KMS-11 (cell line): ENCODE data around the gene S100A16.

ENCODE experiments used
- H2AFZ ChIP-seq: fragments of 200-600 bp; sonication (generic); 2 replicates; pipeline ENCODE4 v1.6.1; 2016; ENCODE audit warnings: antibody characterized with exemption, mixed run types, low read depth
- H3K27ac ChIP-seq: fragments of 200-600 bp; sonication (generic); 2 replicates; pipeline ENCODE4 v1.6.1; 2016; ENCODE audit warnings: mild to moderate bottlenecking, mixed run types
- H3K27me3 ChIP-seq: fragments of 200-600 bp; sonication (generic); 2 replicates; pipeline ENCODE4 v1.6.1; 2017; ENCODE audit warnings: mild to moderate bottlenecking, low read depth, mixed run types, moderate library complexity; ENCODE audit not compliant: insufficient read depth
- H3K36me3 ChIP-seq: fragments of 200-600 bp; sonication (generic); 2 replicates; pipeline ENCODE4 v1.6.1; 2017; ENCODE audit warnings: mild to moderate bottlenecking, mixed run types; ENCODE audit not compliant: insufficient read depth
- H3K4me1 ChIP-seq: fragments of 200-600 bp; sonication (generic); 2 replicates; pipeline ENCODE4 v1.6.1; 2016; ENCODE audit warnings: mild to moderate bottlenecking, low read depth, mixed run types; ENCODE audit not compliant: poor library complexity, severe bottlenecking
- H3K4me2 ChIP-seq: fragments of 200-600 bp; sonication (generic); 2 replicates; pipeline ENCODE4 v1.7.0; 2016; ENCODE audit warnings: mild to moderate bottlenecking, mixed run types
- H3K4me3 ChIP-seq: fragments of 200-600 bp; sonication (generic); IDR thresholded peaks from 2 replicates; pipeline ENCODE4 v1.6.1; 2017; ENCODE audit warnings: low read depth, low read length, mixed read lengths; ENCODE audit not compliant: insufficient read depth
- H3K79me2 ChIP-seq: fragments of 200-600 bp; sonication (generic); 2 replicates; pipeline ENCODE4 v1.6.1; 2016; ENCODE audit warnings: low read depth, mixed run types; ENCODE audit not compliant: insufficient read depth
- H3K9ac ChIP-seq: fragments of 200-600 bp; sonication (generic); 2 replicates; pipeline ENCODE4 v1.6.1; 2016; ENCODE audit warnings: mild to moderate bottlenecking, mixed run types
- H4K20me1 ChIP-seq: fragments of 200-600 bp; sonication (generic); 2 replicates; pipeline ENCODE4 v1.6.1; 2016; ENCODE audit warnings: mild to moderate bottlenecking, mixed run types; ENCODE audit not compliant: insufficient read depth
- CTCF ChIP-seq: fragments of 200-600 bp; sonication (generic); conservative IDR thresholded peaks from 2 replicates; pipeline ENCODE4 v1.6.1; 2017; ENCODE audit warnings: low read depth, mild to moderate bottlenecking, antibody characterized with exemption, low read length, moderate library complexity, mixed read lengths

S100A16 gene

GRCh38 chr1:153636312-153636711 lies 23.4 kb upstream of the S100A16 start:
- no peak overlapping the region for H3K4me2 ChIP-seq
- peaks cover 46% of the 10 kb centered on the region; the same call in 1 of the 2 replicates for H3K36me3 ChIP-seq
- no peak overlapping the region for H3K9ac ChIP-seq

GRCh38 chr1:153635872-153636271 lies 22.9 kb upstream of the S100A16 start:
- Histone ChIP-seq H3K9ac (no peak overlapping the region), H3K36me3 (peaks cover 42% of the 10 kb centered on the region; the same call in 1 of the 2 replicates), H3K27ac (no peak overlapping the region), H3K79me2 (peaks cover 58% of the 10 kb centered on the region), H4K20me1 (no peaks in the 10 kb centered on the region), H3K27me3 (no peaks in the 10 kb centered on the region), H3K4me1 (peaks cover 31% of the 10 kb centered on the region), H3K4me2 (peak overlapping the region; percentile 52; the same call in 1 of the 2 replicates), H3K4me3 (no peak overlapping the region), H2AFZ (no peak overlapping the region)
- TF ChIP-seq CTCF = no peak

More at GRCh38 chr1:153636312-153636711, 23.4 kb upstream of the S100A16 start:
- Histone ChIP-seq H3K4me3 (no peak overlapping the region), H3K27me3 (no peaks in the 10 kb centered on the region), H3K27ac (no peak overlapping the region; the same call in 1 of the 2 replicates), H4K20me1 (no peaks in the 10 kb centered on the region), H2AFZ (no peak overlapping the region), H3K4me1 (peaks cover 31% of the 10 kb centered on the region), H3K79me2 (peaks cover 59% of the 10 kb centered on the region)
- no peak for TF ChIP-seq CTCF

- H3K27me3 ChIP-seq = no peaks in the 10 kb centered on the region
- H3K9ac ChIP-seq = peak within 1 kb of the TSS; percentile 94
- H3K4me3 ChIP-seq = peak within 1 kb of the TSS; percentile 100
- H3K4me2 ChIP-seq = peak within 1 kb of the TSS; percentile 52
- H3K4me1 ChIP-seq = peaks cover 31% of the 10 kb centered on the region
- no peak for TF ChIP-seq CTCF
- H2AFZ ChIP-seq = peak within 1 kb of the TSS; percentile 71
- H3K79me2 ChIP-seq = peaks cover 42% of the 10 kb centered on the region
- H4K20me1 ChIP-seq = no peaks in the 10 kb centered on the region
- peaks cover 29% of the 10 kb centered on the region; the same call in 1 of the 2 replicates for H3K36me3 ChIP-seq
- peak within 1 kb of the TSS; percentile 91 for H3K27ac ChIP-seq
These were observed 21.1 kb upstream of the S100A16 start, which contains the start of gene CHTOP for GRCh38 chr1:153633754-153634665. Gene CHTOP, plus strand, starts transcription at chr1:153634066. Its CDS starts 2,523 bp downstream, at chr1:153636589.

GRCh38 chr1:153633161-153633753 lies 20.3 kb upstream of the S100A16 start:
- Histone ChIP-seq H3K36me3 (peaks cover 25% of the 10 kb centered on the region; the same call in 1 of the 2 replicates), H3K4me2 (peak overlapping the region; percentile 52), H3K4me3 (peak overlapping the region; percentile 90), H3K27ac (peak overlapping the region; percentile 91), H4K20me1 (no peaks in the 10 kb centered on the region), H3K9ac (peak overlapping the region; percentile 94), H3K27me3 (no peaks in the 10 kb centered on the region), H3K4me1 (peaks cover 31% of the 10 kb centered on the region), H2AFZ (peak overlapping the region; percentile 71), H3K79me2 (peaks cover 41% of the 10 kb centered on the region)
- TF ChIP-seq CTCF = peak; percentile 8; the same call in 1 of the 2 replicates
